K562 (cell line): ENCODE measurements around the gene MCCD1. TPM values are rescaled to one million over a fixed set of nuclear protein-coding genes. Genes with fewer than 3 reads are reported as not detected.
A peak's percentile ranks its signal among the peaks of the same experiment; 100 is the strongest.

ENCODE experiments used
- ATAC-seq: fragments of 200-7000 bp; cut with Tn5 transposase; 3 replicates; pipeline ENCODE4 v1.9.1; 2020; ENCODE audit warnings: moderate library complexity
- BruUV-seq: library from RNA; stranded (reverse); fragments of 400-500 nt; replicated peaks from 2 replicates; lab custom pipeline; 2021; lab: Mats Ljungman, UMichigan
- CTCF ChIA-PET: fragments of 300-600 bp; formaldehyde crosslinking; extraction: SDS; loops from one replicate; lab custom pipeline; 2021; ENCODE audit warnings: low intra/inter-chr PET ratio; lab: Yijun Ruan, JAX
- POLR2A ChIA-PET: fragments of 300-600, 350-650 bp; sonication (Branson Sonifier 250); formaldehyde crosslinking; extraction: SDS; loops from one replicate; lab custom pipeline; 2021; ENCODE audit warnings: antibody characterized with exemption, inconsistent platforms; lab: Yijun Ruan, JAX
- DNase-seq, 4 experiments: peaks; one replicate each; pipeline versions ENCODE4 v3.0.0 to v3.0.0-alpha.2; 2011 to 2018; ENCODE audit warnings: low spot score in 3 of 4, mixed read lengths in 3 of 4; ENCODE audit errors: extremely low read depth in 1 of 4
- FAIRE-seq: peaks from 2 replicates; lab custom pipeline; 2011; peaks lifted over from hg19 to GRCh38; lab: Jason Lieb, UNC
- H2AFZ ChIP-seq: 2 replicates; pipeline ENCODE4 v1.6.0; 2011; ENCODE audit warnings: low read depth, low read length, control low read depth, inconsistent platforms
- H3K27ac ChIP-seq: fragments of 200-600 bp; 3 replicates; pipeline ENCODE4 v1.8.0; 2011; ENCODE audit warnings: low read depth, mild to moderate bottlenecking, control low read depth, inconsistent platforms, low read length, moderate library complexity, mixed read lengths; ENCODE audit errors: extremely low read depth
- H3K27me3 ChIP-seq, 2 experiments: fragments of 300-600 bp in 1 of 2; 2 replicates in 1 of 2; 3 replicates in 1 of 2; pipeline versions ENCODE4 v1.6.0 to v1.8.0; 2011; ENCODE audit warnings: inconsistent platforms in 2 of 2, low read length in 2 of 2, mild to moderate bottlenecking in 1 of 2, mixed read lengths in 1 of 2, moderate library complexity in 1 of 2; ENCODE audit not compliant: control insufficient read depth in 2 of 2, insufficient read depth in 2 of 2
- H3K36me3 ChIP-seq: fragments of 300-600 bp; 3 replicates; pipeline ENCODE4 v1.8.0; 2011; ENCODE audit warnings: mild to moderate bottlenecking, low read length, inconsistent platforms; ENCODE audit not compliant: control insufficient read depth, insufficient read depth
- H3K4me1 ChIP-seq, 2 experiments: fragments of 200-600 bp in 1 of 2; replicated peaks in 1 of 2; 2 replicates in 1 of 2; 3 replicates in 1 of 2; pipeline versions ENCODE4 v1.5.1 to v1.8.0; 2011; ENCODE audit warnings: inconsistent platforms in 2 of 2, low read length in 2 of 2, mild to moderate bottlenecking in 1 of 2, mixed read lengths in 1 of 2, moderate library complexity in 1 of 2; ENCODE audit not compliant: control insufficient read depth in 2 of 2, insufficient read depth in 2 of 2
- H3K4me2 ChIP-seq: 2 replicates; pipeline ENCODE4 v1.6.1; 2011; ENCODE audit warnings: low read length, control low read depth, inconsistent platforms, mixed read lengths; ENCODE audit not compliant: insufficient read depth
- H3K4me3 ChIP-seq: fragments of 200-600 bp; sonication (generic), shearing (Covaris generic); 2 replicates; pipeline ENCODE4 v1.5.1; 2016; ENCODE audit warnings: control low read depth, inconsistent platforms
- H3K79me2 ChIP-seq: fragments of 200-600 bp; 3 replicates; pipeline ENCODE4 v1.8.0; 2011; ENCODE audit warnings: low read length, inconsistent platforms; ENCODE audit not compliant: control insufficient read depth, insufficient read depth
- H3K9ac ChIP-seq, 2 experiments: 2 replicates each; pipeline versions ENCODE4 v1.6.0 to v1.6.1; 2011; ENCODE audit warnings: low read depth in 2 of 2, low read length in 2 of 2, control low read depth in 1 of 2, inconsistent platforms in 1 of 2, mild to moderate bottlenecking in 1 of 2, mixed read lengths in 1 of 2; ENCODE audit not compliant: insufficient read depth in 1 of 2
- H3K9me1 ChIP-seq: one replicate; pipeline ENCODE4 v1.6.0; 2011; ENCODE audit warnings: inconsistent platforms, mild to moderate bottlenecking, low read length, moderate library complexity; ENCODE audit not compliant: control insufficient read depth, insufficient read depth
- H3K9me3 ChIP-seq: replicated peaks from 2 replicates; pipeline ENCODE4 v1.5.1; 2011; ENCODE audit warnings: low read depth, low read length, inconsistent platforms; ENCODE audit not compliant: control insufficient read depth, insufficient read depth
- H4K20me1 ChIP-seq: replicated peaks from 2 replicates; pipeline ENCODE4 v1.6.1; 2011; ENCODE audit warnings: low read length, inconsistent platforms, mixed read lengths; ENCODE audit not compliant: control insufficient read depth, insufficient read depth
- CBFB ChIP-seq: sonication (generic); formaldehyde crosslinking; IDR thresholded peaks from 2 replicates; pipeline ENCODE4 v1.4.0; 2020; ENCODE audit warnings: mild to moderate bottlenecking, missing genetic modification reagents
- CEBPB ChIP-seq: fragments of 450-650 bp; IDR thresholded peaks from 2 replicates; pipeline ENCODE4 v1.6.1; 2016; ENCODE audit warnings: missing genetic modification characterization, missing compliant biosample characterization
- CEBPG ChIP-seq, 3 experiments: fragments of 200-800 bp in 1 of 3; sonication (Bioruptor generic) in 1 of 3; sonication (generic) in 1 of 3; formaldehyde crosslinking in 1 of 3; IDR thresholded peaks in 2 of 3; conservative IDR thresholded peaks in 1 of 3; 2 replicates each; pipeline versions ENCODE4 v1.6.1 to v1.8.0; 2016 to 2022; ENCODE audit warnings: missing compliant biosample characterization in 2 of 3, missing genetic modification characterization in 2 of 3, mild to moderate bottlenecking in 1 of 3, missing genetic modification reagents in 1 of 3
- IRF2 ChIP-seq: sonication (generic); formaldehyde crosslinking; IDR thresholded peaks from 2 replicates; pipeline ENCODE4 v1.8.1; 2022; ENCODE audit warnings: mild to moderate bottlenecking, missing genetic modification reagents
- KLF16 ChIP-seq: IDR thresholded peaks from 2 replicates; pipeline ENCODE4 v1.6.1; 2016; ENCODE audit warnings: antibody characterized with exemption
- NELFE ChIP-seq: IDR thresholded peaks from 2 replicates; pipeline ENCODE4 v1.6.1; 2011; ENCODE audit warnings: mild to moderate bottlenecking; ENCODE audit not compliant: insufficient read depth, insufficient read length
- NFATC3 ChIP-seq: fragments of 450-650 bp; IDR thresholded peaks from 2 replicates; pipeline ENCODE4 v1.6.1; 2017; ENCODE audit warnings: mild to moderate bottlenecking
- NUFIP1 ChIP-seq: fragments of 450-650 bp; IDR thresholded peaks from 2 replicates; pipeline ENCODE4 v1.6.1; 2018; ENCODE audit not compliant: partially characterized antibody
- RBFOX2 ChIP-seq: fragments of 200-400 bp; formaldehyde crosslinking; IDR thresholded peaks from 2 replicates; pipeline ENCODE4 v1.6.1; 2017; ENCODE audit warnings: low read depth, mild to moderate bottlenecking, low read length, moderate library complexity
- ZBTB43 ChIP-seq: sonication (generic); formaldehyde crosslinking; IDR thresholded peaks from 2 replicates; pipeline ENCODE4 v1.8.0; 2023; ENCODE audit warnings: mild to moderate bottlenecking, missing genetic modification reagents
- ZBTB7A ChIP-seq: IDR thresholded peaks from 2 replicates; pipeline ENCODE4 v1.6.1; 2011; ENCODE audit warnings: low read depth, mild to moderate bottlenecking, low read length, moderate library complexity, borderline replicate concordance; ENCODE audit not compliant: control insufficient read depth
- WGBS: fragments of 100-300 bp; shearing (Covaris generic); methylation state at CpG from one replicate; pipeline ENCODE4 v1.1.6; 2016; ENCODE audit warnings: low coverage, mixed read lengths; ENCODE audit not compliant: insufficient coverage; ENCODE audit errors: missing lambda C conversion rate; 5-methylcytosine and 5-hydroxymethylcytosine counted together
- in situ Hi-C: fragments of 300-500 bp; cut with MboI; formaldehyde crosslinking; loops from 4 replicates; pipeline ENCODE4 v1.15.0; 2018; ENCODE audit warnings: inconsistent platforms, mixed read lengths
- intact Hi-C: fragments of 100-400 bp; cut with micrococcal nuclease; formaldehyde crosslinking; loops from 2 replicates; pipeline ENCODE4 v1.14.2; 2022
- polyA plus RNA-seq, 8 experiments: library from polyadenylated mRNA; depleted of rRNA in 4 of 8; stranded (reverse) in 5 of 8; unstranded in 3 of 8; fragments of >200 nt; fragmentation: Nextera tagmentation in 2 of 8; fragmentation: Illumina TruSeq in 1 of 8; extraction: Ambion mirVana in 2 of 8; extraction: Trizol in 1 of 8; gene quantifications; 2 replicates each; pipeline versions ENCODE4 v1.2.1 to v1.2.3, GENCODE V29; 2011 to 2014; ENCODE audit warnings: inconsistent platforms in 1 of 8, missing spikeins in 1 of 8
- total RNA-seq, 7 experiments: library from RNA; depleted of rRNA in 6 of 7; stranded (reverse); fragments of >200 nt in 6 of 7; fragmentation: Illumina TruSeq in 2 of 7; extraction: Trizol in 2 of 7; gene quantifications; 2 replicates each; pipeline versions ENCODE4 v1.2.1 to v1.2.3, GENCODE V29; 2011 to 2021; ENCODE audit warnings: low replicate concordance in 1 of 7
- TF ChIP-seq, protein P1 (sequence below): fragments of 450-650 bp; formaldehyde crosslinking; IDR thresholded peaks from 2 replicates; pipeline ENCODE4 v1.4.0; 2022; ENCODE audit warnings: missing genetic modification characterization

MCCD1 gene
- total and polyA plus RNA-seq, 9 of the 15 experiments (the other 6 are each of a cell fraction or from before 2014, with no cell fraction given), result not detected

- ChIA-PET POLR2A (interaction anchor here (0.6 to 3.7 kb wide), 5 partner anchors 9 to 28 kb away, joined by 3 to 24 read pairs (median 3); partner anchors contain the start of genes DDX39B and MCCD1), CTCF (no interaction called here)
- peaks cover 0 to 3% of the 10 kb centered on the region in 2 experiments; a peak in 2 of 5 replicates for H3K4me1 ChIP-seq
- no peak overlapping the region for H3K27ac ChIP-seq
- H2AFZ ChIP-seq, result no peak overlapping the region
- no peaks in the 10 kb centered on the region for H4K20me1 ChIP-seq
- peaks cover 8 to 15% of the 10 kb centered on the region in 2 experiments; a peak in 4 of 5 replicates for H3K27me3 ChIP-seq
- H3K9me1 ChIP-seq, result no peaks in the 10 kb centered on the region
- H3K4me3 ChIP-seq, result no peak overlapping the region
- H3K9ac ChIP-seq, result no peak overlapping the region
- peaks cover 21% of the 10 kb centered on the region for H3K36me3 ChIP-seq
- DNase-seq (no peak), FAIRE-seq (no peak), ATAC-seq (no peak)
- intact Hi-C loops, result no loop called here
- no TSS peak for BruUV-seq
- TF ChIP-seq NUFIP1 (no peak), IRF2 (CRISPR knock-in tag) (0 out of 2 replicates have a peak, but pooled peaks have one; percentile 19)
- H3K79me2 ChIP-seq, result no peaks in the 10 kb centered on the region
- in situ Hi-C loops, result no loop called here
- H3K9me3 ChIP-seq, result no peaks in the 10 kb centered on the region
- WGBS, result 5% methylated on average over 5 of the region's 5 CpGs
- no peak overlapping the region for H3K4me2 ChIP-seq
These were observed 15.2 kb upstream of the MCCD1 start for GRCh38 chr6:31513456-31514165.

GRCh38 chr6:31521835-31522234 lies 6.9 kb upstream of the MCCD1 start:
- peaks cover 9 to 10% of the 10 kb centered on the region in 2 experiments for H3K4me1 ChIP-seq
- in situ Hi-C loops, result no loop called here
- TF ChIP-seq NFATC3 (no peak), ZBTB43 (CRISPR knock-in tag) (no peak), ZBTB7A (no peak), NELFE (no peak), CEBPG (CRISPR knock-in tag; IDR thresholded peaks at IDR 0.05) (no peak), CEBPG (tag; conservative IDR thresholded peaks at IDR 0.05 in 1 of 2, IDR thresholded peaks at IDR 0.05 in 1 of 2) (peak; percentile 23 to 69; a peak in 2 of 4 replicates), KLF16 (no peak), CEBPB (tag) (peak; percentile 21; the same call in 1 of the 2 replicates), CBFB (CRISPR knock-in tag) (no peak), RBFOX2 (no peak)
- TF ChIP-seq, protein P1, sequence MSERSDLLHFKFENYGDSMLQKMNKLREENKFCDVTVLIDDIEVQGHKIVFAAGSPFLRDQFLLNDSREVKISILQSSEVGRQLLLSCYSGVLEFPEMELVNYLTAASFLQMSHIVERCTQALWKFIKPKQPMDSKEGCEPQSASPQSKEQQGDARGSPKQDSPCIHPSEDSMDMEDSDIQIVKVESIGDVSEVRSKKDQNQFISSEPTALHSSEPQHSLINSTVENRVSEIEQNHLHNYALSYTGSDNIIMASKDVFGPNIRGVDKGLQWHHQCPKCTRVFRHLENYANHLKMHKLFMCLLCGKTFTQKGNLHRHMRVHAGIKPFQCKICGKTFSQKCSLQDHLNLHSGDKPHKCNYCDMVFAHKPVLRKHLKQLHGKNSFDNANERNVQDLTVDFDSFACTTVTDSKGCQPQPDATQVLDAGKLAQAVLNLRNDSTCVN, result no peak

More at GRCh38 chr6:31521835-31522234, 6.9 kb upstream of the MCCD1 start:
- ATAC-seq (no peak), FAIRE-seq (no peak), DNase-seq (no peak)
- Histone ChIP-seq H3K9me3 (no peaks in the 10 kb centered on the region), H4K20me1 (no peaks in the 10 kb centered on the region), H3K27me3 (0 out of 5 replicates have a peak, but pooled peaks cover 0 to 2% of the 10 kb centered on the region in 2 experiments), H3K4me3 (no peak overlapping the region), H3K36me3 (no peaks in the 10 kb centered on the region), H3K27ac (no peak overlapping the region), H3K9me1 (no peaks in the 10 kb centered on the region), H3K9ac (no peak overlapping the region), H3K4me2 (no peak overlapping the region), H2AFZ (no peak overlapping the region), H3K79me2 (no peaks in the 10 kb centered on the region)
- intact Hi-C loops, result no loop called here
- ChIA-PET CTCF (no interaction called here), POLR2A (interaction anchor here (1.4 to 4.9 kb wide), 2 partner anchors 10 to 19 kb away, joined by 9 to 27 read pairs; partner anchors contain the start of gene DDX39B)
- WGBS, result 3% methylated on average over 3 of the region's 3 CpGs
- no TSS peak for BruUV-seq
